Measurements from ENCODE around the gene GPR171. TPM values are rescaled to one million over a fixed set of nuclear protein-coding genes. Genes with fewer than 3 reads are reported as not detected.
A peak's percentile ranks its signal among the peaks of the same experiment; 100 is the strongest.
"Not testable (repeated sequence)": the region's sequence is repeated elsewhere in the genome, so short reads cannot be mapped to it uniquely, and the experiment has no call there.

GPR171 gene
- polyA plus RNA-seq, 12 donors: 0.09 to 0.82 (median 0.51) TPM; not detected in 8

DNA sequence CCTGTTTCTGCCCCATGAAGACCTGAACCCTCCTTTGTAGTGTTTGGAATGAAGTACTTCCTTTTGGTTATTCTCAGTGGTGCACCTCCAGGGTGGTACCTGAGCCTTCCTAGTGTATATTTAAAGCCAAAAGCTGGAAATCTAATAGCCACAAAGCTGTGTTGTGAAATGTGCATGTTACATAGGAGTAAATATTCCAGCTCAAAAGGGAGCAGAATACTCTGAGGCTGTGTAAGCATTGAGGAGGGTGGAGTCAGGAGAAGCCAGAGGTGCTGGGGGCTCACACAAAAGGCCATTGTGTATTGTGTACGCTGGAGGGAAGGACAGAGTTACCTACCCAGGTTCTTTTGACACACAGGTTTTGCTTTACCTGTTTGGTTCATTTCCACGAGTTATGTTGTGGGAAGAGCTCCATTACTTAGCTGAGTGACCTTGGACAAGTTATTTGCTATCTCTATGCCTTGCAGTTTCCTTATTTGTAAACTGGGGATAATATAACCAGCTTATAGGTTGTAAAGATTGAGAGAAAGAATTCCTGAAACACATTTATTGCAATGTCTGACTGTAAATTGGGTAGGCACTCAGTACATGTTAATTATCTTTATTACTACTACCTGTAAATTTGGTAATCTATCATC, 24.7 kb downstream of the GPR171 start:
- no peak for DNase-seq

DNA sequence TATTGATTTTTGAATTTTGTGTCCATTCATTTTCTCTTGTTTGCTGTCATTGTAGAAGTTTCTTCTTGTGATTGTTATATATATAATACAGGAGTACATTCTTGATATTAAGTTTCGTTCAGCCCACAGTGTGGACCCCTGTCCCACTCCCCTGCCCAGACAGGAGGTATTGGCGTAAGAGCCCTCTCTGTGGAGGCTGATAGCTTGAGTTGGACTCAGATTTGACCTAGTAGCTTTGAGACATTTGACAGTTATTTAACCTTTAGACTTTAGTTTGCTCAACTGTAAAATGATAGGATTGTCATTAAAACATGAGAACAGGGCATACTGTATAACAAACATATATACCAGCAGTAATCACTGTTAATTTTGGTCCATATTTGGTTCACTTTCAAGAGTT, 27.1 kb downstream of the GPR171 start:
- no peak for DNase-seq

- no peak for DNase-seq
These were observed 28.7 kb downstream of the GPR171 start for GRCh38 chr3:151174351-151174750.

- DNase-seq: no peak
These were observed 31.8 kb downstream of the GPR171 start for GRCh38 chr3:151171145-151171757.

GRCh38 chr3:151169948-151170679, 32.9 kb downstream of the GPR171 start:
- not testable (repeated sequence) for DNase-seq

DNA sequence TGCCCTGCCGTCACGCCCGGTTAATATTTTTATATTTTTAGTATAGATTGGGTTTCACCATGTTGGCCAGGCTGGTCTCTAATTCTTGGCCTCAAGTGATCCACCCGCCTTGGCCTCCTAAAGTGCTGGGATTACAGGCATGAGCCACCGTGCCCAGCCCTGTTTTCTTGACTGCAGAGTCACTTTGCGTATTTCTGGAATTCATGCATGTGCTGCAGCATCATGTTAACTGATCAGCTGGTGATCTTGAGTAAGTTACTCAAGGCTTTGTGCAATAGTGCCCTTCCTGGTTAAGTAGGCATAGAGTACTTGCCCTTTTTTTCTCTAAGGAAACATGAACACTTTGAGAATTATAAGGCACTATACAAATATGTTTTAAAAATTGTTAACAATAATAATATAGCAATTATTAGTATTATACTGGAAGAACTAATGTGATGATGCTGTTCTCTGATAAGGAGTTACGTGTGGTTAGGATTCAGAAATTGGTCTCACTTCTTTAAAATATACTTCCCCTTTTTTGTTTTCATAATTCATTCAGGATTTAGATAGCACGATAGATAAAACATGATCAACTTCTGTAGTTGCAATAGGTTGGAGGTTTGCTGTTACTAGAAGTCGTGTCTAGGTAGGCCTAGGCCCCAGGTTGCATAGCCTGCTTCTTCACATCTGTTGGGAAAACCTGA, 33.6 kb downstream of the GPR171 start:
- DNase-seq: no peak

- peak; percentile 51 for DNase-seq
These were observed 34.5 kb downstream of the GPR171 start for GRCh38 chr3:151168269-151169094.

DNA sequence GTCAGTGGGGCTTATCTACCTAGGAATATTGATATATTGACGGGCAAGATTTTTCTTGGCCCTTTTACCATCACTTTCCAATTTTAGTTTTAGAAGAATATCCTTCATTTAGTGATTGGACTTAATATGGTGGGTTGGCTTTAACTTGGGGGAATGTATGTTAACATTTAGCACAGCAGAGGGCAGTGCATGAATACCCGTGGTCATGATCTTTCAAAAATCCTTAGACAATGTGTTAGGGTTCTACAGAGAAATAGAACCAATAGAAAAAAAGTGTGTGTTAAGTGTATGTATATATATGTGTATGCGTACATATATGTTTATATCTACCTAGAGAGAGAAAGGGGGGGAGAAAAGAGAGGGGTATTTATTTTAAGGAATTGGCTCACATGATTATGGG, 36.9 kb downstream of the GPR171 start:
- DNase-seq: no peak

DNA sequence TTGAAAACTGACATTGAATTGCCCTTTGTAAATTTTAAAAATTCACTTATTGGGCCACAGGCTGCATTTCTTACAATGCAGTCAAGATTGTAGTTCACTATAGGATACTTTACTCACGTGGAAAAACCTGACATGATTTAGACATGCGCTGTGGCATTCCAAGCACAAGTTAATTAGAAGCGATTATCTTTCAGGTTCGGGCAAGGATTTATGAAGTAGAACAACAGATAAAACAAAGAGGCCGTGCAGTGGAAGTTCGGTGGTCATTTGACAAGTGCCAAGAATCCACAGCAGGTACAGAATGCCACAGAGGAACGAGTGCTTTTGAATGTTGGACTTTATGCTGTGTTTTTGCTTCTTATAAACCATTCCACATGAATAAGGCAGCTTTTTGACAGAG, 37.8 kb downstream of the GPR171 start:
- no peak for DNase-seq

- DNase-seq: no peak
These were observed 43.2 kb downstream of the GPR171 start for GRCh38 chr3:151159806-151160205.

DNA sequence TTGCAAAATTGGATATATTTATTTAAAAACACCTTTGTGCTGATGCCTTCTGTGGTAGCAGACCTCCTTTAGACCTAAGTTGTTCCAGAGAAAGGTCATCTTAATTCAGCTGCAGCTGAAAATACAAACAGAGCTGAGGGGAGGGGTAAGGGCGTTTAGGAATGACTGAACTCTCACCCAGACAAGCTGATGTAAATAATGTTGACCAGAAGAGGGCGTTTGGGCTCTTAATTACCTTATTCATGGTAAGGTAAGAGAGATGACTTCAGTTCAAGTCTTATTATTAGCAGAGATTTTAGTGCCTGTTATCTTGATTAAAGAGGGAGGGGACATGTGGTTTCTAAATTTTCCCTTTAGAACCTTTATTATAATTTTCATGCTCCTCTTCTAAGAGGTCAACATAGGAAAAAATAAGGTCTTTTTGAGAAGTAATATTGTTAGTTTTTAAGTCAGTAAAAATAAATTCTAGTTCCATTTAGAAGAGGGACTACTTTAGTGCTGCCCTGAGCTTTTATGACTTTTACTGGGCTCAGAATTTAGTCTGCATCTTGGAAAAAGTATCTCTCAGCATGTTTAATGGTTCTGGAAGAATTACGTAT, 46.3 kb downstream of the GPR171 start:
- DNase-seq: no peak

DNA sequence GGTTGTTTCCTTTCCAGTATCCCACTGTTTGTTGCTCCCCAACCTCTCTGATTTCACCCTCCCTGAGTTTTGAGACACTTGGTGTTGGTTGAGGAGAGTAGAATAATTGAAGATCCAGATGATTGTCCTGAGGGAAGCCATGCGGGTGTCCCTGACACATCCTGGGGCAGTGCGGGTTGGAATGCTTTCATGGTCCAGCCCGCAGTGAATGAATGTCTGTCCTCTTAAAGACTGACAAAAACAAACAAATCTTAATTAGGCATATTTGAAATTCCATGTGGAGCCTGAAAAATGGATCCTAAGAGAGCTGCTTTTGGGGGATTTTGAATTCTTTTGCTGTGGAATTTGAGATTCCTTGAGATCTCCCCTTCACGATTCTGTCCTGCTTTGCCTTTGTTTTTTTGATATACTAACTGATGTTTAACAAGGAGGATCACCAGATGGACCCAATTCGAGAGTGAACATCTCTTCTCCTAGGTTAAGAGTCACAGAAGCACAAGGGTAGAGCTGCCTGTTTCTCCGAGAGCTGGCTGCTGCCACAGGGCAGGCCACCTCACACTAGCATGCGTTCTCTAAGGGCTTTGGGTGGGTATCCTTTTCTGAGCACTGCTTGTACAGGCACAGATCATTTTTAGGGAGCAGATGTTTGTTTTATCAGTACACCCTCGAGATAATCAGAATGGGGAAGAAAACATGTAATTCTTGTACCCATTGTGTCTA, 47.4 kb downstream of the GPR171 start:
- DNase-seq: no peak

GRCh38 chr3:151154566-151154965, 48.5 kb downstream of the GPR171 start:
- DNase-seq: no peak

GRCh38 chr3:151152455-151153079, 50.4 kb downstream of the GPR171 start:
- no peak for DNase-seq

Other genes with a start within 250 kb of the GPR171 start
- gene CLRN1, start 230.5 kb downstream of the GPR171 start, polyA plus RNA-seq (ENCODE audit: insufficient read length in 12 of 12): under 1 TPM in 9 of 12 donors, not detected in 3; 0.25 to 0.99 (median 0.45) TPM
- gene MED12L, start 117.6 kb downstream of the GPR171 start, polyA plus RNA-seq (ENCODE audit: insufficient read length in 12 of 12): 10 to 100 TPM in 2 of 12 donors, 1 to 10 TPM in 9, not detected in 1; 5.6 to 13.4 (median 8.3) TPM
- gene P2RY14, start 75.3 kb upstream of the GPR171 start, polyA plus RNA-seq (ENCODE audit: insufficient read length in 12 of 12): 1 to 10 TPM in 10 of 12 donors, under 1 TPM in 1, not detected in 1; 0.83 to 5.2 (median 1.4) TPM
- 1 to 10 TPM in 3 of 12 donors, not detected in 9; 1.4 to 7.4 (median 5.0) TPM for gene GPR87, start 113.6 kb upstream of the GPR171 start, polyA plus RNA-seq (ENCODE audit: insufficient read length in 12 of 12)
- gene P2RY13, start 126.3 kb upstream of the GPR171 start, polyA plus RNA-seq (ENCODE audit: insufficient read length in 12 of 12): 1 to 10 TPM in 10 of 12 donors, under 1 TPM in 1, not detected in 1; 0.99 to 3.8 (median 1.3) TPM
- 1 to 10 TPM in 4 of 12 donors, under 1 TPM in 6, not detected in 2; 0.41 to 2.5 (median 0.90) TPM for gene P2RY12, start 181.5 kb upstream of the GPR171 start, polyA plus RNA-seq (ENCODE audit: insufficient read length in 12 of 12)